GM23338 (cell line): ENCODE data around the gene EFCAB8. TPM values are rescaled to one million over a fixed set of nuclear protein-coding genes. Genes with fewer than 3 reads are reported as not detected.
"Not testable (repeated sequence)": the region's sequence is repeated elsewhere in the genome, so short reads cannot be mapped to it uniquely, and the experiment has no call there.

Source experiments
- ATAC-seq: fragments of 200-7000 bp; cut with Tn5 transposase; 3 replicates; pipeline ENCODE4 v1.9.1; 2020
- DNase-seq: peaks from one replicate; pipeline ENCODE4 v3.0.0-alpha.2; 2015; ENCODE audit warnings: low spot score
- H2AFZ ChIP-seq: fragments of 200-600 bp; sonication (generic); 2 replicates; pipeline ENCODE4 v1.8.0; 2016; ENCODE audit warnings: antibody characterized with exemption, mild to moderate bottlenecking, moderate library complexity
- H3F3A ChIP-seq: fragments of 200-600 bp; sonication (generic); replicated peaks from 2 replicates; pipeline ENCODE4 v1.8.0; 2017; ENCODE audit warnings: antibody characterized with exemption, mixed run types, low read depth
- H3K27ac ChIP-seq: fragments of 200-600 bp; sonication (generic); 2 replicates; pipeline ENCODE4 v1.6.1; 2016; ENCODE audit warnings: low read depth
- H3K27me3 ChIP-seq: fragments of 200-600 bp; sonication (generic); 2 replicates; pipeline ENCODE4 v1.8.0; 2016; ENCODE audit warnings: mild to moderate bottlenecking, mixed run types, moderate library complexity; ENCODE audit not compliant: insufficient read depth
- H3K36me3 ChIP-seq: fragments of 200-600 bp; sonication (generic); 2 replicates; pipeline ENCODE4 v1.8.0; 2016; ENCODE audit warnings: mild to moderate bottlenecking; ENCODE audit not compliant: insufficient read depth
- H3K4me1 ChIP-seq: fragments of 200-600 bp; sonication (generic); 2 replicates; pipeline ENCODE4 v1.8.0; 2016; ENCODE audit warnings: mild to moderate bottlenecking, moderate library complexity; ENCODE audit not compliant: insufficient read depth
- H3K4me2 ChIP-seq: fragments of 200-600 bp; sonication (generic); 2 replicates; pipeline ENCODE4 v1.7.1; 2017; ENCODE audit warnings: mixed run types
- H3K4me3 ChIP-seq: fragments of 200-600 bp; sonication (generic); 2 replicates; pipeline ENCODE4 v1.6.1; 2016; ENCODE audit warnings: mixed run types
- H3K79me2 ChIP-seq: fragments of 200-600 bp; sonication (generic); replicated peaks from 2 replicates; pipeline ENCODE4 v1.8.0; 2017; ENCODE audit warnings: mild to moderate bottlenecking; ENCODE audit not compliant: insufficient read depth
- H3K9me2 ChIP-seq: fragments of 200-600 bp; sonication (generic); 2 replicates; pipeline ENCODE4 v1.8.0; 2017; ENCODE audit not compliant: insufficient read depth
- H4K20me1 ChIP-seq: fragments of 200-600 bp; sonication (generic); replicated peaks from 2 replicates; pipeline ENCODE4 v1.8.0; 2017; ENCODE audit warnings: mild to moderate bottlenecking; ENCODE audit not compliant: insufficient read depth
- H3K27ac Mint-ChIP-seq: 2 replicates; pipeline ENCODE4 v1.8.0; 2020; ENCODE audit warnings: inconsistent platforms, mild to moderate bottlenecking, moderate library complexity, mixed read lengths
- H3K27me3 Mint-ChIP-seq: 3 replicates; pipeline ENCODE4 v1.8.0; 2022; ENCODE audit warnings: low read depth, mild to moderate bottlenecking, moderate library complexity, mixed read lengths, inconsistent platforms; ENCODE audit not compliant: insufficient read depth, poor library complexity
- H3K36me3 Mint-ChIP-seq: 3 replicates; pipeline ENCODE4 v1.8.0; 2021; ENCODE audit warnings: low read depth, mild to moderate bottlenecking, inconsistent platforms, moderate library complexity, mixed read lengths
- H3K4me1 Mint-ChIP-seq: 3 replicates; pipeline ENCODE4 v1.8.0; 2020; ENCODE audit warnings: mild to moderate bottlenecking, inconsistent platforms, mixed read lengths
- H3K4me3 Mint-ChIP-seq: 3 replicates; pipeline ENCODE4 v1.8.0; 2021; ENCODE audit warnings: moderate library complexity, mild to moderate bottlenecking, inconsistent platforms, mixed read lengths
- H3K9me3 Mint-ChIP-seq: 3 replicates; pipeline ENCODE4 v1.8.0; 2020; ENCODE audit warnings: moderate library complexity, mild to moderate bottlenecking, inconsistent platforms, mixed read lengths
- JUNB ChIP-seq: IDR thresholded peaks from one replicate; pipeline ENCODE4 v1.6.1; 2016; ENCODE audit warnings: antibody characterized with exemption; ENCODE audit not compliant: unreplicated experiment
- POLR2AphosphoS5 ChIP-seq: IDR thresholded peaks from 2 replicates; pipeline ENCODE4 v1.6.1; 2016; ENCODE audit warnings: antibody characterized with exemption, low read depth
- REST ChIP-seq: IDR thresholded peaks from one replicate; pipeline ENCODE4 v1.6.1; 2018; ENCODE audit warnings: antibody characterized with exemption; ENCODE audit not compliant: unreplicated experiment
- STAT1 ChIP-seq: IDR thresholded peaks from one replicate; pipeline ENCODE4 v1.6.1; 2016; ENCODE audit warnings: antibody characterized with exemption; ENCODE audit not compliant: unreplicated experiment
- polyA plus RNA-seq: library from polyadenylated mRNA; unstranded; fragments of >200 nt; fragmentation: Nextera tagmentation; extraction: Ambion mirVana; gene quantifications from 2 replicates; pipeline ENCODE4 v1.2.1, GENCODE V29; 2016
- total RNA-seq: library from RNA; depleted of rRNA; stranded (reverse); fragments of >200 nt; shearing (Covaris generic); gene quantifications from 2 replicates; pipeline ENCODE4 v1.2.3, GENCODE V29; 2014

The EFCAB8 gene
- total and polyA plus RNA-seq, 2 experiments from 2014 or later, result 0.35 TPM; not detected in 1

GRCh38 chr20:32974204-32975064 is 115.7 kb downstream of the EFCAB8 start:
- Histone ChIP-seq H2AFZ (peak overlapping the region; percentile 88), H3K4me2 (peak overlapping the region; percentile 65), H3K27ac (peak overlapping the region; percentile 89), H3K4me1 (peaks cover 31% of the 10 kb centered on the region)
- not testable (repeated sequence) for H4K20me1 ChIP-seq, H3K27me3 ChIP-seq, H3K36me3 Mint-ChIP-seq, ATAC-seq, H3K4me3 Mint-ChIP-seq, H3K4me1 Mint-ChIP-seq, H3K79me2 ChIP-seq, H3K27me3 Mint-ChIP-seq, H3K9me3 Mint-ChIP-seq, H3K4me3 ChIP-seq, H3F3A ChIP-seq, H3K9me2 ChIP-seq, H3K36me3 ChIP-seq
- H3K27ac Mint-ChIP-seq, result peak overlapping the region; percentile 55; the same call in 1 of the 2 replicates
- peak; percentile 32 for DNase-seq

GRCh38 chr20:32975121-32975520 is 116.4 kb downstream of the EFCAB8 start:
- not testable (repeated sequence) for H3K4me2 ChIP-seq, H3K27me3 Mint-ChIP-seq

GRCh38 chr20:32975698-32976674 is 117.3 kb downstream of the EFCAB8 start:
- H3K4me3 Mint-ChIP-seq, result no peak overlapping the region
- no peak for TF ChIP-seq STAT1
- TF ChIP-seq REST, result no peak
- no peak for TF ChIP-seq JUNB
- TF ChIP-seq POLR2AphosphoS5, result no peak

More at GRCh38 chr20:32975121-32975520, 116.4 kb downstream of the EFCAB8 start:
- not testable (repeated sequence) for DNase-seq, H3K36me3 Mint-ChIP-seq, H3K4me3 ChIP-seq, H3F3A ChIP-seq, H4K20me1 ChIP-seq, ATAC-seq, H3K9me2 ChIP-seq, H3K36me3 ChIP-seq, H3K27me3 ChIP-seq, H3K4me3 Mint-ChIP-seq, H3K79me2 ChIP-seq, H3K4me1 Mint-ChIP-seq, H3K9me3 Mint-ChIP-seq
- Histone ChIP-seq H3K4me1 (peaks cover 31% of the 10 kb centered on the region), H3K27ac (peak overlapping the region; percentile 84), H2AFZ (peak overlapping the region; percentile 88; the same call in 1 of the 2 replicates)
- H3K27ac Mint-ChIP-seq, result peak overlapping the region; percentile 55; the same call in 1 of the 2 replicates

More at GRCh38 chr20:32975698-32976674, 117.3 kb downstream of the EFCAB8 start:
- Histone ChIP-seq H3F3A (0 out of 2 replicates have a peak, but pooled peaks cover 10% of the 10 kb centered on the region), H3K27ac (peak overlapping the region; percentile 84; the same call in 1 of the 2 replicates), H3K27me3 (no peaks in the 10 kb centered on the region), H3K36me3 (no peaks in the 10 kb centered on the region), H3K4me2 (no peak overlapping the region), H3K9me2 (no peaks in the 10 kb centered on the region), H3K4me3 (no peak overlapping the region), H3K79me2 (no peaks in the 10 kb centered on the region), H3K4me1 (peaks cover 29% of the 10 kb centered on the region), H2AFZ (0 out of 2 replicates have a peak overlapping the region, but pooled peaks have one; percentile 20), H4K20me1 (no peaks in the 10 kb centered on the region)
- no peak overlapping the region for H3K27ac Mint-ChIP-seq
- H3K4me1 Mint-ChIP-seq, result peaks cover 5% of the 10 kb centered on the region
- no peak for ATAC-seq
- H3K27me3 Mint-ChIP-seq, result peaks cover 12% of the 10 kb centered on the region
- 0 out of 3 replicates have a peak, but pooled peaks cover 3% of the 10 kb centered on the region for H3K36me3 Mint-ChIP-seq
- no peak for DNase-seq
- peaks cover 8% of the 10 kb centered on the region for H3K9me3 Mint-ChIP-seq
